Esophagus muscularis mucosa (tissue), 4 donors: ENCODE measurements around the gene KTN1.

Source experiments
- EP300 ChIP-seq: sonication (generic); formaldehyde crosslinking; IDR thresholded peaks from one replicate; pipeline ENCODE4 v1.6.1; 2017; ENCODE audit warnings: antibody characterized with exemption
- POLR2A ChIP-seq: fragments of 450-650 bp; IDR thresholded peaks from one replicate; pipeline ENCODE4 v1.6.1; 2017; ENCODE audit warnings: antibody characterized with exemption, moderate library complexity, mild to moderate bottlenecking, low read depth
- POLR2AphosphoS5 ChIP-seq, 2 donors: sonication (generic); formaldehyde crosslinking; IDR thresholded peaks; one replicate each; pipeline ENCODE4 v1.6.1; 2017; ENCODE audit warnings: antibody characterized with exemption in 2 of 2
- TF ChIP-seq, protein P1 (sequence below), 3 experiments: fragments of 200-600 bp in 2 of 3; fragments of 450-650 bp in 1 of 3; sonication (generic) in 2 of 3; IDR thresholded peaks; one replicate each; pipeline ENCODE4 v1.5.1; 2017 to 2019; ENCODE audit warnings: antibody characterized with exemption in 3 of 3, mild to moderate bottlenecking in 2 of 3, moderate library complexity in 1 of 3

DNA sequence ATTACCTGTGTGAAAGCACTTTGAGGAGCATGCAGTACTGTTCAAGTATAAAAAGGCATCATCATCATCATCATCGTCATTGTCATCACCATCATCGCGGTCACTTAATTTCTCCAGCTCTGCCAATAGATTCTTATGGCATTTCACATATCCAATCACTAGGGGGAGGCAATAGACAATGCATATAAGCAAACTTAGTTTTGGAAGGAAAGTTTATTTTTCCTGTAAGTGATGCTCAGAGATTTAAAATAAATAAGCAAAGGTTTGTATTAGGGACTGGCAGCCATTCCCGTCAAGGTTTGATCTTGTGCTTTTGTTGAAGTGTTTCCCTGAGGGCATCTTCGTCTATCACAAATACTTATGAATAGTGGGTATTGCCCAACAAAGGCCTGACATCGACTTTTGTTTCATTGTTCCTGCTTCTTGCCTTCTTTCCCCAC is 127.4 kb downstream of the KTN1 start:
- TF ChIP-seq POLR2AphosphoS5 (IDR thresholded peaks at IDR 0.05) (no peak), POLR2A (no peak), EP300 (no peak)
- TF ChIP-seq, protein P1, sequence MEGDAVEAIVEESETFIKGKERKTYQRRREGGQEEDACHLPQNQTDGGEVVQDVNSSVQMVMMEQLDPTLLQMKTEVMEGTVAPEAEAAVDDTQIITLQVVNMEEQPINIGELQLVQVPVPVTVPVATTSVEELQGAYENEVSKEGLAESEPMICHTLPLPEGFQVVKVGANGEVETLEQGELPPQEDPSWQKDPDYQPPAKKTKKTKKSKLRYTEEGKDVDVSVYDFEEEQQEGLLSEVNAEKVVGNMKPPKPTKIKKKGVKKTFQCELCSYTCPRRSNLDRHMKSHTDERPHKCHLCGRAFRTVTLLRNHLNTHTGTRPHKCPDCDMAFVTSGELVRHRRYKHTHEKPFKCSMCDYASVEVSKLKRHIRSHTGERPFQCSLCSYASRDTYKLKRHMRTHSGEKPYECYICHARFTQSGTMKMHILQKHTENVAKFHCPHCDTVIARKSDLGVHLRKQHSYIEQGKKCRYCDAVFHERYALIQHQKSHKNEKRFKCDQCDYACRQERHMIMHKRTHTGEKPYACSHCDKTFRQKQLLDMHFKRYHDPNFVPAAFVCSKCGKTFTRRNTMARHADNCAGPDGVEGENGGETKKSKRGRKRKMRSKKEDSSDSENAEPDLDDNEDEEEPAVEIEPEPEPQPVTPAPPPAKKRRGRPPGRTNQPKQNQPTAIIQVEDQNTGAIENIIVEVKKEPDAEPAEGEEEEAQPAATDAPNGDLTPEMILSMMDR (IDR thresholded peaks at IDR 0.05) = peak; percentile 62 to 70 (median 64)
